OCI-LY7 (cell line): ENCODE data around the gene POLRMT.

ENCODE experiments used
- CTCF ChIP-seq: fragments of 200-600 bp; sonication (generic); conservative IDR thresholded peaks from 2 replicates; pipeline ENCODE4 v1.5.1; 2014; ENCODE audit warnings: mild to moderate bottlenecking, antibody characterized with exemption, low read length, moderate library complexity, mixed read lengths
- EZH2phosphoT487 ChIP-seq: fragments of 200-600 bp; sonication (generic); IDR thresholded peaks from 2 replicates; pipeline ENCODE4 v1.6.1; 2018; ENCODE audit warnings: low read depth, borderline replicate concordance, mild to moderate bottlenecking, mixed run types, antibody characterized with exemption, low read length, moderate library complexity, mixed read lengths

GRCh38 chr19:640161-640558 lies 6.8 kb upstream of the POLRMT start:
- TF ChIP-seq CTCF, result no peak
- no peak for TF ChIP-seq EZH2phosphoT487
